K562 (cell line): ENCODE measurements around the gene SLC37A3. TPM values are rescaled to one million over a fixed set of nuclear protein-coding genes. Genes with fewer than 3 reads are reported as not detected.

ENCODE experiments used
- DMBX1 ChIP-seq: fragments of 250-450 bp; sonication (Bioruptor Pico); IDR thresholded peaks from 2 replicates; pipeline ENCODE4 v1.8.0; 2022; ENCODE audit warnings: inconsistent platforms, mild to moderate bottlenecking, moderate library complexity, borderline replicate concordance
- E2F4 ChIP-seq: sonication (generic); formaldehyde crosslinking; IDR thresholded peaks from 2 replicates; pipeline ENCODE4 v1.8.0; 2022; ENCODE audit warnings: mild to moderate bottlenecking, low read depth, missing genetic modification reagents
- E4F1 ChIP-seq: fragments of 250-450 bp; sonication (Bioruptor Pico); IDR thresholded peaks from 2 replicates; pipeline ENCODE4 v1.5.0; 2021; ENCODE audit warnings: mild to moderate bottlenecking, borderline replicate concordance
- ETS1 ChIP-seq: conservative IDR thresholded peaks from 2 replicates; pipeline ENCODE4 v1.6.1; 2011; ENCODE audit warnings: low read depth, mild to moderate bottlenecking, low read length; ENCODE audit not compliant: control insufficient read depth
- HMG20A ChIP-seq: fragments of 450-650 bp; formaldehyde crosslinking; conservative IDR thresholded peaks from 2 replicates; pipeline ENCODE4 v1.4.0; 2020; ENCODE audit warnings: mild to moderate bottlenecking, mixed read lengths
- HNRNPH1 ChIP-seq: fragments of 200-400 bp; formaldehyde crosslinking; optimal IDR thresholded peaks from 2 replicates; pipeline ENCODE3; 2017; ENCODE audit warnings: low read depth, mild to moderate bottlenecking, low read length, moderate library complexity
- HNRNPK ChIP-seq: fragments of 200-400 bp; formaldehyde crosslinking; IDR thresholded peaks from one replicate; pipeline ENCODE4 v1.6.1; 2018; ENCODE audit warnings: mild to moderate bottlenecking, low read depth, low read length; ENCODE audit not compliant: poor library complexity, severe bottlenecking
- HOMEZ ChIP-seq: fragments of 250-450 bp; sonication (Bioruptor Pico); IDR thresholded peaks from 2 replicates; pipeline ENCODE4 v1.4.0; 2020; ENCODE audit warnings: mild to moderate bottlenecking, moderate library complexity
- IRF1 ChIP-seq: sonication (generic); formaldehyde crosslinking; IDR thresholded peaks from 2 replicates; pipeline ENCODE4 v1.8.0; 2022; ENCODE audit warnings: missing genetic modification reagents, mild to moderate bottlenecking, borderline replicate concordance
- PATZ1 ChIP-seq: fragments of 250-450 bp; sonication (Bioruptor Pico); IDR thresholded peaks from 2 replicates; pipeline ENCODE4 v1.5.0; 2020; ENCODE audit warnings: mild to moderate bottlenecking, borderline replicate concordance
- SMARCE1 ChIP-seq: fragments of 450-650 bp; IDR thresholded peaks from 2 replicates; pipeline ENCODE4 v1.7.1; 2016; ENCODE audit warnings: mild to moderate bottlenecking
- TAF1 ChIP-seq: IDR thresholded peaks from 2 replicates; pipeline ENCODE4 v1.6.1; 2011; ENCODE audit warnings: mild to moderate bottlenecking, low read length, moderate library complexity; ENCODE audit not compliant: insufficient read depth, control insufficient read depth, severe bottlenecking; ENCODE audit errors: extremely low read depth
- USF2 ChIP-seq: sonication (generic); formaldehyde crosslinking; IDR thresholded peaks from 2 replicates; pipeline ENCODE4 v1.5.0; 2020; ENCODE audit warnings: missing genetic modification reagents
- ZNF584 ChIP-seq: fragments of 200-800 bp; sonication (Bioruptor generic); IDR thresholded peaks from 2 replicates; pipeline ENCODE4 v1.6.1; 2016; ENCODE audit warnings: low read depth, mild to moderate bottlenecking, missing genetic modification characterization, missing compliant biosample characterization
- polyA plus RNA-seq, 8 experiments: library from polyadenylated mRNA; depleted of rRNA in 4 of 8; stranded (reverse) in 5 of 8; unstranded in 3 of 8; fragments of >200 nt; fragmentation: Nextera tagmentation in 2 of 8; fragmentation: Illumina TruSeq in 1 of 8; extraction: Ambion mirVana in 2 of 8; extraction: Trizol in 1 of 8; gene quantifications; 2 replicates each; pipeline versions ENCODE4 v1.2.1 to v1.2.3, GENCODE V29; 2011 to 2014; ENCODE audit warnings: inconsistent platforms in 1 of 8, missing spikeins in 1 of 8
- total RNA-seq, 7 experiments: library from RNA; depleted of rRNA in 6 of 7; stranded (reverse); fragments of >200 nt in 6 of 7; fragmentation: Illumina TruSeq in 2 of 7; extraction: Trizol in 2 of 7; gene quantifications; 2 replicates each; pipeline versions ENCODE4 v1.2.1 to v1.2.3, GENCODE V29; 2011 to 2021; ENCODE audit warnings: low replicate concordance in 1 of 7

SLC37A3 gene
- total and polyA plus RNA-seq, 9 of the 15 experiments (the other 6 are each of a cell fraction or from before 2014, with no cell fraction given): 11.7 to 59.1 (median 26.8) TPM

- no peak for TF ChIP-seq PATZ1
- TF ChIP-seq TAF1: no peak
- TF ChIP-seq HMG20A (CRISPR knock-in tag): no peak
- TF ChIP-seq ETS1: no peak; the same call in 1 of the 2 replicates
- TF ChIP-seq SMARCE1: peak; percentile 40; the same call in 1 of the 2 replicates
- TF ChIP-seq HNRNPK: no peak
- TF ChIP-seq ZNF584 (CRISPR knock-in tag): no peak
- TF ChIP-seq HNRNPH1: no peak
- no peak for TF ChIP-seq HOMEZ (CRISPR knock-in tag)
- no peak for TF ChIP-seq E4F1 (CRISPR knock-in tag)
- peak; percentile 58; the same call in 1 of the 2 replicates for TF ChIP-seq DMBX1
- TF ChIP-seq E2F4 (CRISPR knock-in tag): no peak
- no peak for TF ChIP-seq IRF1 (CRISPR knock-in tag)
- TF ChIP-seq USF2: no peak
Observed at GRCh38 chr7:140391634-140392033, 6.7 kb downstream of the SLC37A3 start (continued).
